Gastroesophageal sphincter (tissue), 3 donors: Measurements from ENCODE around the gene RPLP1.

ENCODE experiments used
- POLR2AphosphoS5 ChIP-seq: sonication (generic); formaldehyde crosslinking; IDR thresholded peaks from one replicate; pipeline ENCODE4 v1.6.1; 2017; ENCODE audit warnings: antibody characterized with exemption
- TF ChIP-seq, protein P1 (sequence below), 4 experiments: fragments of 200-600 bp in 2 of 4; fragments of 450-650 bp in 2 of 4; sonication (generic) in 1 of 4; IDR thresholded peaks; one replicate each; pipeline ENCODE4 v1.5.1; 2017 to 2019; ENCODE audit warnings: antibody characterized with exemption in 4 of 4, mild to moderate bottlenecking in 2 of 4, moderate library complexity in 2 of 4

DNA sequence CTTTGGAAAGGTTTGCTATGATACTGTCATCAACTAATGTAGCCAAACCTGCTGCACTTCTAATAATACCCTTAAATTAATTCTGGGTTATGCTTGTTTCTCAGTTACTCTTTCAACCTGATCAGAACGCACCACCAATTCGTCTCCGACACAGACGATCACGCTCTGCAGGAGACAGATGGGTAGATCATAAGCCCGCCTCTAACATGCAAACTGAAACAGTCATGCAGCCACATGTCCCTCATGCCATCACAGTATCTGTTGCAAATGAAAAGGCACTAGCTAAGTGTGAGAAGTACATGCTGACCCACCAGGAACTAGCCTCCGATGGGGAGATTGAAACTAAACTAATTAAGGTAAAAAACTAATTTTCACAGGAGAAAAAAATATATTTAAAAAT is 7.9 kb upstream of the RPLP1 start:
- TF ChIP-seq, protein P1, sequence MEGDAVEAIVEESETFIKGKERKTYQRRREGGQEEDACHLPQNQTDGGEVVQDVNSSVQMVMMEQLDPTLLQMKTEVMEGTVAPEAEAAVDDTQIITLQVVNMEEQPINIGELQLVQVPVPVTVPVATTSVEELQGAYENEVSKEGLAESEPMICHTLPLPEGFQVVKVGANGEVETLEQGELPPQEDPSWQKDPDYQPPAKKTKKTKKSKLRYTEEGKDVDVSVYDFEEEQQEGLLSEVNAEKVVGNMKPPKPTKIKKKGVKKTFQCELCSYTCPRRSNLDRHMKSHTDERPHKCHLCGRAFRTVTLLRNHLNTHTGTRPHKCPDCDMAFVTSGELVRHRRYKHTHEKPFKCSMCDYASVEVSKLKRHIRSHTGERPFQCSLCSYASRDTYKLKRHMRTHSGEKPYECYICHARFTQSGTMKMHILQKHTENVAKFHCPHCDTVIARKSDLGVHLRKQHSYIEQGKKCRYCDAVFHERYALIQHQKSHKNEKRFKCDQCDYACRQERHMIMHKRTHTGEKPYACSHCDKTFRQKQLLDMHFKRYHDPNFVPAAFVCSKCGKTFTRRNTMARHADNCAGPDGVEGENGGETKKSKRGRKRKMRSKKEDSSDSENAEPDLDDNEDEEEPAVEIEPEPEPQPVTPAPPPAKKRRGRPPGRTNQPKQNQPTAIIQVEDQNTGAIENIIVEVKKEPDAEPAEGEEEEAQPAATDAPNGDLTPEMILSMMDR (IDR thresholded peaks at IDR 0.05) = no peak
- no peak for TF ChIP-seq POLR2AphosphoS5
